NCI-H1105 (cell line): ENCODE results near the gene DNAJB14.
"Not testable (repeated sequence)": the region's sequence is repeated elsewhere in the genome, so short reads cannot be mapped to it uniquely, and the experiment has no call there.

ENCODE experiments used
- DNase-seq: peaks from one replicate; lab custom pipeline; 2025; lab: John Stamatoyannopoulos, UW

DNAJB14 gene

DNA sequence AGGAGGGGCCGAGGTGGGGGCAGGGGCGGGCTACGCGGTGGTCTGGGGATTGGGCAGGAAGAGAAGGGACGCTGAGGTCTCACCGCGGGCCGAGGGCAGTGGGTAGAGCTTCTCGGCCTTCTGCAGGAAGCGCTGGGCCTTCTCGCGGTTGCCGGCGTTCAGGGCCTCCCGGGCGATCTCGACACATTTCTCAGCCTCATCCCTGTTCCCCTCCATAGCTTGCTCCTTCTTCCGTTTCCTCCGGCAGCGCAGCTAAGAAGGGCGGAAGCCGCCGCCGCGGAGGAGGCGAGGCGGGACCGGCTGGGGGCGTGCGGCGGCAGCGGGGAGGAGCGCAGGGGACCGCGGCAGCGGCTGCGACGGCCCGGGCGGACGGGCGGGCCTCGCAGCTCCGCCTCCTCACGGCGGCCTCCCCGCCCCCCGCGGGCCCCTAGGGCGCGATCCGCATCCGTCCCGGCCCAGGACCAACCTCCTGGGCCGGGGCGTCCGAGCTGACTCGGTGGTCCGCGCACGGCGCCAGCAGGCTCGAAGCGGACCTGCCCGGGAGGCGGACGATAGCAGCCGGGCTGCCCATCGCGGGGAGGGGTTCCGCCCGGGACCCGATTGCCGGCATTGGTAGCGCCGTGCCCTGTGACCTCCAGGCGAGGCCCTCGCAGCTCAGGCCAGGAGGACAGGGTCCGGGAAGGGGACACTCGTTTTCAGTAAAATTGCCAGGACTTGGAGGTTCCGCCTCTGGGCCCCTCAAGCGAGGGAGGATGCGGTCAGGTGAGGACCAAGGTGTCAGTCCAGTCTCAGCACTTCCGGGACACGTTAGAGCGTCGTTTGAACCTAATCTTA lies at the start of gene DNAJB14:
TSS of gene DNAJB14 (minus strand) at position 263 of the 834 bp plus-strand sequence. CDS start at position 216, 47 bp downstream.
- DNase-seq: peak; percentile 26

DNA sequence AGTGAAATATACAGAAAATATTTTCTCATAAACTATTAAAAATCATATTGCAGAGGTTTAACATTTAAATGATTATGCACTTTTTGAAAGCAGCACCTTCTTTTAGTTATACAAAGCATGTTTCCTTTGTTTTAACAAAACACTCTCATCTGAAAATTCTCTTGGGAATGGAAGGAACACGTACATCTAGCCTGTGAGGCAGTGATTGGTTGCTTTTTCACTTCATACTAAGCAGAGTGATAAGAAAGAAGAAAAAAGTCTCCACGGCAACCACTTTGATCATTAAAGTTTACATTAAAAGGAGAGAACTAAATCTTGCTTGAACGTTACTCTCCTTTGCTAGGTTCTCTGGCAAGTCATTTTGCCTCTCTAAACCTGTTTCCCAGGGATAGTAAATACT lies 45.3 kb upstream of the DNAJB14 start:
- DNase-seq: no peak

GRCh38 chr4:99987681-99988080 lies 41.3 kb upstream of the DNAJB14 start:
- no peak for DNase-seq

DNA sequence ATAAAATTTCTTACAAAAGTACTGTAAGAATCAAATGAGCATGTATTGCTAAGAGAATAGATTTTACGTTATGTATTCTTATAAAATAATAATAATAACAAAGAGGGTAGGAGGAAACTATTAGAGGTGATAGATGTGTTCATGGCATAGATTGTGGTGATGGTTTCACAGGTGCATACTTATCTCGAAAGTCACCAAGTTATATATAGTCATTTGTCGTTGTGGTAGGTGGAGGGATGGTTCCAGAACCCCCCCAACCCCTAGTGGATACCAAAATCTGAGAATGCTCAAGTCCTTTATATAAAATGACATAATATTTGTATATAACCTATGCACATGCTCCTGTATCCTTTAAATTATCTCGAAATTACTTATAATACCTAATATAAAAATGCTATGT lies 40.4 kb upstream of the DNAJB14 start:
- no peak for DNase-seq

- DNase-seq: no peak
Observed at GRCh38 chr4:99983289-99983943, 37.0 kb upstream of the DNAJB14 start.

DNA sequence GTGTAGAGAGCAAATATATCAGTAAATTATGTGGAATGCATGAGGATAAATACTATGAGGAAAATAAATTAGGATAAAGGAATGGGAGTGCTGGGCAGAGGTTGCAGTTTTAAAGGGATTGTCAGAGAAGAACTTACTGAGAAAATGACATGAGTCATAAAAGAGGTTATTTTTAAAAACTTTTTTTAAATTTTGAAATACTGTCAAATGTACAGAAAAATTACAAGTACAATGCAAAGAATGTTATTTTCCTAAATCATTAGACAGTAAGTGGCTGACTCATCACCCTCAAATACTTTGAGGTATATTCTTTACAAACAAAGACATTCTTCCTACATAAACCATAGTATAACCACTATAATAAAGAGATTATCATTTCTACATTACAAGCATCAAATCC lies 33.5 kb upstream of the DNAJB14 start:
- DNase-seq: no peak

- DNase-seq: no peak
Observed at GRCh38 chr4:99971453-99972111, 25.2 kb upstream of the DNAJB14 start.

DNA sequence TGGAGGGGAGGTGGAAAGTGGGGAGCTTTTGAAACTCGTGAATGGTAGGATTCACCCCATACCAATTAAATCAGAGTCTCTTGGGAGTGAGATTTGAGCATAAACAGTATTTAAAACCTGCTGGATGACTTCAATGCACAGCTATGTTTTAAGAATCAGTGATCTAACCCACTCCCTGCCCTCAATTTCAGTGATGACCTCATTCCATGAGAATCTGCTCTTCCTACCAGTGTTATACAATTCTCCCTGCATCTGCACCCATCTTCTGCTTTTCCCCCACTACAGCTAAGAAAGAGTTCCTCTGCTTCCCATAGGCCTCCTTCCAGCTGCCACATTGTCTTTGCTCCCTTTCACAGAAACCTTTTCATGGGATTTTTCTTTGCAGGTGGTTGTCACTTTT lies 21.9 kb upstream of the DNAJB14 start:
- DNase-seq: no peak

DNA sequence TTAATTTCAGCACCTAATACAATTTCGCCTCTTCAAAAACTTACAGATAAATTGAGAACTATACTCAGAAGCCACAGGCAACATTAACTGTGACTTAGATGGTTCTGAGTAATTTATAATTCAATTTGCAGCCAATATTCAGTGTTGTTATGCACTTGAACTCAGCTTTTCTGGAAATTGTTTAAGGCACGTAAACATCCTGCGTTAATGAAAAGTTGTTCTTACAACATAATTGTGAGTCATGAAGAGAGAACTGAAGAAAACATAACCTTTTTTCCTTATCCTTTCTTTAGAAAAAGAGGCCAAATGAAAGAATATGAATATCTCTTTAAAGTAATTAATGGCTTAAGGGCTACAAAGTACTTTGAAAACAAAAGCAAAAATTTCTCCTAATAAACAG lies 20.3 kb upstream of the DNAJB14 start:
- DNase-seq: no peak

- no peak for DNase-seq
Observed at GRCh38 chr4:99965674-99966350, 19.4 kb upstream of the DNAJB14 start.

- no peak for DNase-seq
Observed at GRCh38 chr4:99965173-99965572, 18.8 kb upstream of the DNAJB14 start.

- no peak for DNase-seq
Observed at GRCh38 chr4:99961711-99962110, 15.3 kb upstream of the DNAJB14 start.

- DNase-seq: no peak
Observed at GRCh38 chr4:99960648-99961047, 14.2 kb upstream of the DNAJB14 start.

GRCh38 chr4:99958207-99958606 lies 11.8 kb upstream of the DNAJB14 start:
- DNase-seq: not testable (repeated sequence)

DNA sequence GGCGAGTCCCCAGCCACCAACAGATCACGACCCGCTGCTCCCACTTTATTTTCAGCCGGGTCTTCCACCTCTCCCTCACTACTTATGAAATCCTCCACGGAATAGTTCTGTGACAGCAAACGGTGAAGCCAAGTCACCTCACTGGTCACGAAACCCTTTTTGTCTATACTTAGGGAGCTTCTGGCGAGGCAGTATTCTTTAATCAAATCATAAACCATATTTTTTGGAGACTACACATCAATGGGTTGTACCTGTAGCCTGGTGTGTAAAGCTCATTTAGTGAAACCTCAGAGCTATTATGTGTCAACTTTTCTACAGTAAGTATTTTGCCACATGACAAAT lies 4.5 kb upstream of the DNAJB14 start:
- DNase-seq: no peak

DNA sequence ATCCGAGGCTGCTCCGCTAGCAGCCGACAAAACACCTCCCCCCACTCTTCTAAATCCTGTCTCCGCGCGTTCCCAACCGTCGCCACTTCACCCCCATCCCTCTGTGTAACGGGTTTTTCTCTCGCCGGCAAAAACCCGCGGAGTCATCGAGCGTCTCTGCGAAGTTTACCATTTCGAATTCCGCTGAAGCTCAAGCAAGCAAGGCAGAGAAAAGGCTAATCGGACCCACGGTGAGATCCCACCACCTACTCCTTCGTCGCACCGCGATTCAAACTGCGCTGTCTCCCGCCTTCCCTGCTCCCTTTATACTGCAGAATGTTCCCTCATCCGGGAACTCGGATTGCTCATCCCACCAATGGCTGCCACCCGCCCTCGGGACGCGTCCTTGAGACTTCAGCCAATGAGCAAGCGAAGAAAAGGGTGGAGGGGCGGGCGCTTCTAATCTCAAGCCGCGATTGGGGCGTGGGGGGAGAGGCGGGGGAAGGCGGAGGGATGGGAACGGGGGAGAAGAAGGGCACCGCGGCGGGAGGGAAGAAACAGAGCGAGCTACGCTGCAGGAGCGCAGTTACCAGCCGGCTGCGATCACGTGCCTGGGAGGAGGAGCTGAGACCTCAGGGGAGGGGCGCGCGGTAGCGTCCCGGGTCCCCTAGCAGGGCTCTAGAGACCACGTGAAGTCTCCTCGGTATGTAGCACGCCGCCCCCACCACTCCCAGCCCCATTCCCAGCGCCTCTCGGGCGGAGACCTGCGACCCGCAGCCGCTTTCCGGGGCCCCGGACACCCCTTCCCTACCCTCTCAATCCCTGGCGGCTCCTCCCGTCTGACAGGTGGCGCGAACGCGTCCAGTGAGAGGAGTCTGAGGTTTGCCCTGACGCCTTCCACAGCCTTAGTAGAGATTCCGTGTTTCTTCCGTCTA lies 3.8 kb upstream of the DNAJB14 start, which contains the start of gene H2AZ1:
TSS of gene H2AZ1 (minus strand) at position 277 of the 914 bp plus-strand sequence. CDS start at position 172, 105 bp downstream.
- DNase-seq: peak; percentile 89

- peak; percentile 83 for DNase-seq
Observed at GRCh38 chr4:99949034-99949998, 2.9 kb upstream of the DNAJB14 start.

DNA sequence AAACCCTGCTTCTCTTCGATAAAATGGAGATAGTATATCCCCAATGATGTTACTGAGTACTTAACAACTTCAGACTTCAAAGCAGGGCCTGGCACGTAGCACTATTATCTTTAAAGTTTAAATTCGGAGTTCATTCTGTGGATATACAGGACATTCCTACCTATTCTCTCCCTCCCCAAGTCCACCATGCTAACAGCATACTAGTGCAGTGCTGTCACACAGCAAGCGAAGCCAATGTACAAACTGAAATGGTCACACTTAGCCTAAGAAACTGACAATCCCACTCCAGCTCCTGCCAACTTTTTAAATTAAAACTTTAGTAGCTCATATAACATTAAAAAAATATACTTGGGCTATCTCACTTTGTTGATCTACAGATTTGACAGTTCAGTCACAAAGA lies 1.2 kb upstream of the DNAJB14 start:
- DNase-seq: no peak

GRCh38 chr4:99947190-99947578 lies 766 bp upstream of the DNAJB14 start:
- no peak for DNase-seq

DNA sequence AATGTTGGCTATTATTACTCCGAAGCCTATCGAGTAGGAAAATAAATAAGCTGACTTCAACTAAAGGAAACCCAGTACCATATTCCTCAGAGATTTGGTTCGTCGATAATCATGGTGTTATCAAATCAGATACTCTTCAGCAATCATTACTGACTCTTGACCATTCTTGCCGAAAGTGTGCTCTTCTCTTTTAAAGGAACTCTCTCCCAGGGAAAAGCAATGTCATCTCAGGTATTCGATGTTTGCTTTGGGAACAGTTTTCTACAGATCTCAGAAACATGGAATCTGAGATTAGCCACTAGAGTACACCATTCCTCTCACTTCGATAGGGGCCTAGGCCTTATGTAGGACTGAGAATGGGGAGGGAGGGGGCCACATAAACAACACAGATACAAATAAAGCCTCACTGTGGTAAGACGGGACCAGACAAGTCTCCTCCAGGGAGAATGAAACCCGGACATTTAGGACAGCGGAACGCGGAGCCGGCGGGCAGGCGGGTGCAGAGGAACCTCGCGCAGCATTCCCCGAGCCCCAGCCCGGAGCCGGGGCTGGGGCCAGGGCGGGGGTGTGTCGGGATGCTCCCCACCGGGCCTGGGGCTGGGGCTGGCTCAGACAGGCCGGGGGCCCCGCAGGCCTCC lies 581 bp downstream of the DNAJB14 start:
- DNase-seq: no peak
